Keratinocyte (primary cell): ENCODE data around the gene TATDN2. TPM values are rescaled to one million over a fixed set of nuclear protein-coding genes. Genes with fewer than 3 reads are reported as not detected.

Source experiments
- DNase-seq: peaks from one replicate; pipeline ENCODE4 v3.0.0-alpha.2; 2011; ENCODE audit warnings: low read depth, missing footprints, low spot score
- FAIRE-seq: peaks from 2 replicates; lab custom pipeline; 2011; peaks lifted over from hg19 to GRCh38; lab: Jason Lieb, UNC
- H2AFZ ChIP-seq: 2 replicates; pipeline ENCODE4 v1.6.0; 2012; ENCODE audit warnings: low read length, control low read depth, inconsistent platforms; ENCODE audit not compliant: control insufficient read depth
- H3K27ac ChIP-seq: 2 replicates; pipeline ENCODE4 v1.5.1; 2011; ENCODE audit warnings: low read length; ENCODE audit not compliant: control insufficient read depth, insufficient read depth
- H3K27me3 ChIP-seq: 3 replicates; pipeline ENCODE4 v1.6.0; 2011; ENCODE audit warnings: low read length; ENCODE audit not compliant: control insufficient read depth, insufficient read depth; ENCODE audit errors: extremely low read depth
- H3K36me3 ChIP-seq, 2 experiments: 2 replicates in 1 of 2; 3 replicates in 1 of 2; pipeline ENCODE4 v1.5.1; 2011; ENCODE audit warnings: low read length in 2 of 2, mild to moderate bottlenecking in 1 of 2; ENCODE audit not compliant: control insufficient read depth in 2 of 2, insufficient read depth in 2 of 2; ENCODE audit errors: extremely low read depth in 1 of 2
- H3K4me1 ChIP-seq: 3 replicates; pipeline ENCODE4 v1.5.1; 2011; ENCODE audit warnings: low read length; ENCODE audit not compliant: control insufficient read depth, insufficient read depth; ENCODE audit errors: extremely low read depth
- H3K4me2 ChIP-seq: 3 replicates; pipeline ENCODE4 v1.6.0; 2011; ENCODE audit warnings: low read depth, low read length; ENCODE audit not compliant: control insufficient read depth, insufficient read depth; ENCODE audit errors: extremely low read depth
- H3K4me3 ChIP-seq, 3 experiments: fragments of 200-600 bp in 1 of 3; sonication (generic) in 1 of 3; 2 replicates in 2 of 3; 3 replicates in 1 of 3; pipeline ENCODE4 v1.5.1; 2011 to 2016; ENCODE audit warnings: low read length in 3 of 3, mild to moderate bottlenecking in 3 of 3, control low read depth in 2 of 3, inconsistent platforms in 1 of 3, low read depth in 1 of 3, mixed read lengths in 1 of 3, mixed run types in 1 of 3, moderate library complexity in 1 of 3; ENCODE audit not compliant: control insufficient read depth in 2 of 3, insufficient read depth in 2 of 3; ENCODE audit errors: extremely low read depth in 1 of 3
- H3K79me2 ChIP-seq: 2 replicates; pipeline ENCODE4 v1.6.0; 2012; ENCODE audit warnings: low read length; ENCODE audit not compliant: control insufficient read depth, insufficient read depth
- H3K9ac ChIP-seq: 3 replicates; pipeline ENCODE4 v1.6.0; 2011; ENCODE audit warnings: low read length; ENCODE audit not compliant: control insufficient read depth, insufficient read depth; ENCODE audit errors: extremely low read depth
- H3K9me1 ChIP-seq: 3 replicates; pipeline ENCODE4 v1.6.0; 2011; ENCODE audit warnings: low read length; ENCODE audit not compliant: control insufficient read depth, insufficient read depth; ENCODE audit errors: extremely low read depth
- H3K9me3 ChIP-seq: 2 replicates; pipeline ENCODE4 v1.5.1; 2012; ENCODE audit warnings: low read depth, low read length; ENCODE audit not compliant: control insufficient read depth
- H4K20me1 ChIP-seq: 3 replicates; pipeline ENCODE4 v1.6.0; 2011; ENCODE audit warnings: low read length; ENCODE audit not compliant: control insufficient read depth, insufficient read depth; ENCODE audit errors: extremely low read depth
- EZH2 ChIP-seq: IDR thresholded peaks from one replicate; pipeline ENCODE4 v1.6.1; 2012; ENCODE audit warnings: inconsistent platforms, mild to moderate bottlenecking, low read length, moderate library complexity
- dilution Hi-C: fragments of 300-500 bp; cut with MboI; formaldehyde crosslinking; loops from one replicate; pipeline ENCODE4 v1.7.0; 2020; ENCODE audit warnings: low sequenced_read_pairs; ENCODE audit not compliant: extremely low pct_ligation_motif_present
- polyA plus RNA-seq, 5 experiments: library from polyadenylated mRNA; depleted of rRNA in 3 of 5; stranded (reverse) in 3 of 5; stranded (forward) in 1 of 5; unstranded in 1 of 5; fragments of >200 nt; gene quantifications; 1 replicate in 1 of 5; 2 replicates in 3 of 5; 3 replicates in 1 of 5; pipeline versions ENCODE4 v1.2.1 to v1.2.3, GENCODE V29; 2011 to 2012; ENCODE audit warnings: missing spikeins in 2 of 5, low read depth in 1 of 5, low replicate concordance in 1 of 5
- TF ChIP-seq, protein P1 (sequence below), 3 experiments: IDR thresholded peaks in 1 of 3; conservative IDR thresholded peaks in 1 of 3; optimal IDR thresholded peaks in 1 of 3; 2 replicates in 2 of 3; 3 replicates in 1 of 3; pipeline versions ENCODE3 to v1.5.1; 2011; ENCODE audit warnings: low read length in 3 of 3, mild to moderate bottlenecking in 3 of 3, moderate library complexity in 2 of 3, control low read depth in 1 of 3, inconsistent platforms in 1 of 3; ENCODE audit not compliant: insufficient read depth in 2 of 3; ENCODE audit errors: extremely low read depth in 1 of 3

TATDN2 gene
- polyA plus RNA-seq, 1 donor (not counting 4 experiments of a cell fraction or from before 2014, with no cell fraction given), result 13.8 TPM

DNA sequence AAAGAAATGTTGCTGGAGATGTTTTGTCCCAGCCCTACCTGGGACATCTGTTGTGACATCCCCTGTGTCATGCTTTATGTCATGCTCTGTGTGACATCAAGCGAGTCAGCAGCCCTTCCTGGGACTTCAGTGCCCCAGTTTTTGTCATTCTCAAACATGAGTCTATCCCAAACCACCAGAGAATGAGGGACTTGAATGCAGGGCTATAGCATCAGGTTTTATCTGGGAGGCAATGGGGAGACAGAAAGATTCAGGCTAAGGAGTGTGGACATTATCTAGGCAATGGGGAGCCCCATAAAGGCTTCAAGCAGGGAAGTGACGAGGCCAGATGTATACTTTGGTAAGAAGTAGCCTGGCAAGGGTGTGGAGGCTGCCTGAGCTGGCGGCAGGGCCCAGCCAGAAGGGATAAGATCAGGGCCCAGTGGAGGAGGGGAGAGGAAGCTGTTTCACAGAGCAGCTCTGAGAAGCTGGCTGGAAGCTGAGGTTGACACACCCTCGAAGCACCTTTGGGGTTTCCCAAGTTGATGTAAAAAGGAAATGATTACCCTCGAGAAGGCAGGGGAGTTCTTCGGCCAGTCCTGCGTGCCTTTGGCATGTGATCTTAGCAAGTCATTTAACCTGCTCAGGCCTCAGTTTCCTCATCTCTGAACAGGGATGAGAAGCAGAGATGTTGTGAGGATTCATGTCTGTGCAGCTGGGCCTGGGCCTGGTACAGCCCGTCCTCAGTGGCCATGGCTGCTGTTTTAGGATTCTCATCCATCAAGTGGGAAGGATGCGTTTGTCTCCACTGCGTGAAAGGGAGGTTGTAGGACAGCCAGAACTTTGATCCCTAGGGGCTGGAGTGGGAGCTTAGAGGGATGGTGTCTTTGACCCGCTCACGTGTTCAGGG is 49.3 kb upstream of the TATDN2 start:
- H4K20me1 ChIP-seq, result no peaks in the 10 kb centered on the region
- peaks cover 6% of the 10 kb centered on the region for H3K9me1 ChIP-seq
- H3K36me3 ChIP-seq, result peaks cover 0 to 4% of the 10 kb centered on the region in 2 experiments
- peak overlapping the region; percentile 42 for H3K4me2 ChIP-seq
- H3K4me1 ChIP-seq, result peaks cover 44% of the 10 kb centered on the region
- H2AFZ ChIP-seq, result peak overlapping the region; percentile 71
- FAIRE-seq, result peak; percentile 34
- dilution Hi-C loops, result no loop called here
- no peaks in the 10 kb centered on the region for H3K27me3 ChIP-seq
- H3K79me2 ChIP-seq, result no peaks in the 10 kb centered on the region
- H3K9ac ChIP-seq, result peak overlapping the region; percentile 67
- peak overlapping the region; percentile 89 for H3K27ac ChIP-seq
- TF ChIP-seq, protein P1, sequence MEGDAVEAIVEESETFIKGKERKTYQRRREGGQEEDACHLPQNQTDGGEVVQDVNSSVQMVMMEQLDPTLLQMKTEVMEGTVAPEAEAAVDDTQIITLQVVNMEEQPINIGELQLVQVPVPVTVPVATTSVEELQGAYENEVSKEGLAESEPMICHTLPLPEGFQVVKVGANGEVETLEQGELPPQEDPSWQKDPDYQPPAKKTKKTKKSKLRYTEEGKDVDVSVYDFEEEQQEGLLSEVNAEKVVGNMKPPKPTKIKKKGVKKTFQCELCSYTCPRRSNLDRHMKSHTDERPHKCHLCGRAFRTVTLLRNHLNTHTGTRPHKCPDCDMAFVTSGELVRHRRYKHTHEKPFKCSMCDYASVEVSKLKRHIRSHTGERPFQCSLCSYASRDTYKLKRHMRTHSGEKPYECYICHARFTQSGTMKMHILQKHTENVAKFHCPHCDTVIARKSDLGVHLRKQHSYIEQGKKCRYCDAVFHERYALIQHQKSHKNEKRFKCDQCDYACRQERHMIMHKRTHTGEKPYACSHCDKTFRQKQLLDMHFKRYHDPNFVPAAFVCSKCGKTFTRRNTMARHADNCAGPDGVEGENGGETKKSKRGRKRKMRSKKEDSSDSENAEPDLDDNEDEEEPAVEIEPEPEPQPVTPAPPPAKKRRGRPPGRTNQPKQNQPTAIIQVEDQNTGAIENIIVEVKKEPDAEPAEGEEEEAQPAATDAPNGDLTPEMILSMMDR (optimal IDR thresholded peaks at IDR 0.05 in 1 of 3, IDR thresholded peaks at IDR 0.05 in 1 of 3, conservative IDR thresholded peaks at IDR 0.05 in 1 of 3; ENCODE audit: extremely low read depth in 1 of 3, insufficient read depth in 2 of 3, low read length in 3 of 3), result no peak
- no peak for TF ChIP-seq EZH2
- peak; percentile 72 for DNase-seq
- no peaks in the 10 kb centered on the region for H3K9me3 ChIP-seq
- H3K4me3 ChIP-seq, result no peak overlapping the region

DNA sequence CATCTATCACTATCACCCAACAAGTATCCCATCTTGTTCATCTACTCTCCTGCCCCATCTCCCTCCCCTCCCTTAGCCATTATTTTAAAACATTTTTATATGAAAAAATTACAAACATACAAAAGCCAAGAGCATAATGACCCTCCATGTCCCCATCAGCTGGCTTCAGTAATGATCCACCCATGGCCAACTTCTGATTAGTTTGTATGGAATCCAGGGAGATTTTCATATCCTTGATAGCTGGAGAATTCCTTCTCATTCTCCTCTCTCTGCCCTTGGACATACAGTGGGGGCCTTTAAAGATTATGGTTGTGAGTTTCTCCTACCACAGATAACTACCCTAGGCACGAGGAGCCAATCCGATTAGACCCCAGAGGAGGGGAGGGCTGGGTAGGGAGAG is 43.3 kb upstream of the TATDN2 start:
- FAIRE-seq, result no peak
- Histone ChIP-seq H2AFZ (no peak overlapping the region), H3K36me3 (peaks cover 2 to 4% of the 10 kb centered on the region in 2 experiments), H3K27ac (peak overlapping the region; percentile 85), H3K9ac (peak overlapping the region; percentile 62), H3K79me2 (no peaks in the 10 kb centered on the region), H4K20me1 (no peaks in the 10 kb centered on the region), H3K9me1 (no peaks in the 10 kb centered on the region), H3K27me3 (no peaks in the 10 kb centered on the region), H3K4me3 (no peak overlapping the region), H3K4me1 (peaks cover 39% of the 10 kb centered on the region), H3K9me3 (no peaks in the 10 kb centered on the region), H3K4me2 (peak overlapping the region; percentile 45)
- no peak for DNase-seq
- TF ChIP-seq EZH2, result no peak
- TF ChIP-seq, protein P1 (optimal IDR thresholded peaks at IDR 0.05 in 1 of 3, IDR thresholded peaks at IDR 0.05 in 1 of 3, conservative IDR thresholded peaks at IDR 0.05 in 1 of 3; ENCODE audit: extremely low read depth in 1 of 3, insufficient read depth in 2 of 3, low read length in 3 of 3), result no peak
- dilution Hi-C loops, result no loop called here
